HG03095 (cell line): Measurements from ENCODE around the gene CTIF.

Experiments used
- ATAC-seq: cut with Tn5 transposase; IDR thresholded peaks from one replicate; pipeline ENCODE4 v1.9.1; 2021; ENCODE audit warnings: moderate library complexity; ENCODE audit not compliant: unreplicated experiment

Gene CTIF

GRCh38 chr18:48675912-48676311 lies 137.1 kb downstream of the CTIF start:
- ATAC-seq = no peak

GRCh38 chr18:48676346-48676745 lies 137.5 kb downstream of the CTIF start:
- ATAC-seq = no peak

GRCh38 chr18:48676756-48677368 lies 138.0 kb downstream of the CTIF start:
- no peak for ATAC-seq

- ATAC-seq = no peak
Measured at GRCh38 chr18:48678237-48679115, 139.6 kb downstream of the CTIF start.

GRCh38 chr18:48679236-48679635 lies 140.4 kb downstream of the CTIF start:
- ATAC-seq = no peak

- no peak for ATAC-seq
Measured at GRCh38 chr18:48680339-48681250, 141.8 kb downstream of the CTIF start.

- ATAC-seq = no peak
Measured at GRCh38 chr18:48682768-48683167, 143.9 kb downstream of the CTIF start.

- no peak for ATAC-seq
Measured at GRCh38 chr18:48683197-48683596, 144.4 kb downstream of the CTIF start.

GRCh38 chr18:48683661-48684060 lies 144.8 kb downstream of the CTIF start:
- ATAC-seq = no peak

- no peak for ATAC-seq
Measured at GRCh38 chr18:48687346-48688042, 148.7 kb downstream of the CTIF start.

GRCh38 chr18:48688961-48689360 lies 150.1 kb downstream of the CTIF start:
- no peak for ATAC-seq

GRCh38 chr18:48689548-48689947 lies 150.7 kb downstream of the CTIF start:
- ATAC-seq = no peak

- ATAC-seq = no peak
Measured at GRCh38 chr18:48690494-48690893, 151.7 kb downstream of the CTIF start.

- ATAC-seq = no peak
Measured at GRCh38 chr18:48693006-48693405, 154.2 kb downstream of the CTIF start.

GRCh38 chr18:48693625-48694262 lies 154.9 kb downstream of the CTIF start:
- ATAC-seq = no peak

GRCh38 chr18:48694295-48694694 lies 155.5 kb downstream of the CTIF start:
- ATAC-seq = no peak

- no peak for ATAC-seq
Measured at GRCh38 chr18:48695671-48696070, 156.8 kb downstream of the CTIF start.

GRCh38 chr18:48696218-48696617 lies 157.4 kb downstream of the CTIF start:
- no peak for ATAC-seq

- no peak for ATAC-seq
Measured at GRCh38 chr18:48697441-48697840, 158.6 kb downstream of the CTIF start.

GRCh38 chr18:48698707-48699106 lies 159.9 kb downstream of the CTIF start:
- no peak for ATAC-seq
